ENCODE results near the gene HKDC1.

Gene HKDC1

GRCh38 chr10:69265521-69265920 is 45.4 kb downstream of the HKDC1 start (continued):
- TF ChIP-seq PRDM2 (tag by site-specific recombination; IDR thresholded peaks at IDR 0.05; ENCODE audit: borderline replicate concordance) (no peak), ZNF155 (tag by site-specific recombination; IDR thresholded peaks at IDR 0.05) (no peak), ZNF521 (tag by site-specific recombination; IDR thresholded peaks at IDR 0.05) (no peak), ZXDB (tag by site-specific recombination; IDR thresholded peaks at IDR 0.05) (no peak), ZNF621 (tag by site-specific recombination; IDR thresholded peaks at IDR 0.05) (no peak), HOXA7 (CRISPR knock-in tag; IDR thresholded peaks at IDR 0.05; ENCODE audit: borderline replicate concordance) (no peak)

- CTCF ChIA-PET, result no interaction called here
Observed at GRCh38 chr10:69268761-69269416, 48.8 kb downstream of the HKDC1 start.

GRCh38 chr10:69269761-69270160 is 49.6 kb downstream of the HKDC1 start:
- TF ChIP-seq ZBTB17 (tag by site-specific recombination; IDR thresholded peaks at IDR 0.05), result peak; percentile 25; the same call in 1 of the 2 replicates
- TF ChIP-seq ZSCAN18 (tag by site-specific recombination; IDR thresholded peaks at IDR 0.05), result no peak
- TF ChIP-seq ZFP3 (tag by site-specific recombination; IDR thresholded peaks at IDR 0.05; ENCODE audit: low read depth), result no peak
- no peak for TF ChIP-seq ZNF549 (tag by site-specific recombination; IDR thresholded peaks at IDR 0.05)
- TF ChIP-seq ZNF398 (tag by site-specific recombination; IDR thresholded peaks at IDR 0.05), result 0 out of 2 replicates have a peak, but pooled peaks have one; percentile 6
- no peak for TF ChIP-seq ZNF214 (tag by site-specific recombination; IDR thresholded peaks at IDR 0.05; ENCODE audit: borderline replicate concordance)
- no peak for TF ChIP-seq PRDM4 (tag by site-specific recombination; IDR thresholded peaks at IDR 0.05)
- no peak for TF ChIP-seq ZNF792 (tag by site-specific recombination; IDR thresholded peaks at IDR 0.05)
- TF ChIP-seq ZNF837 (tag by site-specific recombination; IDR thresholded peaks at IDR 0.05), result no peak
- H3K9me3 ChIP-seq (ENCODE audit: control insufficient read depth, insufficient read depth, low read depth, low read length), result no peaks in the 10 kb centered on the region
- POLR2A ChIA-PET, result no interaction called here
- no peak overlapping the region for H3K27ac ChIP-seq (ENCODE audit: extremely low read depth, low read depth, low read length)
- H3K36me3 ChIP-seq (ENCODE audit: control insufficient read depth in 2 of 2, insufficient read depth in 1 of 2, low read length in 2 of 2), result no peaks in the 10 kb centered on the region
- CTCF ChIA-PET, result no interaction called here
- no peak overlapping the region for H3K4me3 ChIP-seq (ENCODE audit: low read depth, low read length)
- no peaks in the 10 kb centered on the region for H3K4me1 ChIP-seq (ENCODE audit: control insufficient read depth, insufficient read depth, low read length)

More at GRCh38 chr10:69268761-69269416, 48.8 kb downstream of the HKDC1 start:
- H3K4me1 ChIP-seq (ENCODE audit: control insufficient read depth, insufficient read depth, low read length), result no peaks in the 10 kb centered on the region
- H3K27ac ChIP-seq (ENCODE audit: extremely low read depth, low read depth, low read length), result no peak overlapping the region
- no peaks in the 10 kb centered on the region for H3K9me3 ChIP-seq (ENCODE audit: control insufficient read depth, insufficient read depth, low read depth, low read length)
- no peak for TF ChIP-seq YY2 (tag by site-specific recombination; IDR thresholded peaks at IDR 0.05)
- no peak for TF ChIP-seq ZBTB21 (tag by site-specific recombination; IDR thresholded peaks at IDR 0.05)
- no peak for TF ChIP-seq KLF1 (tag by site-specific recombination; IDR thresholded peaks at IDR 0.05)
- no peak for TF ChIP-seq ZNF354C (tag by site-specific recombination; IDR thresholded peaks at IDR 0.05; ENCODE audit: borderline replicate concordance, low read depth)
- no peaks in the 10 kb centered on the region for H3K36me3 ChIP-seq (ENCODE audit: control insufficient read depth in 2 of 2, insufficient read depth in 1 of 2, low read length in 2 of 2)
- POLR2A ChIA-PET, result no interaction called here
- no peak overlapping the region for H3K4me3 ChIP-seq (ENCODE audit: low read depth, low read length)
